Colonic mucosa (tissue), 4 donors: ENCODE results near the gene MED9. TPM values are rescaled to one million over a fixed set of nuclear protein-coding genes. Genes with fewer than 3 reads are reported as not detected.
"Not testable (repeated sequence)": the region's sequence is repeated elsewhere in the genome, so short reads cannot be mapped to it uniquely, and the experiment has no call there.

Source experiments
- DNase-seq: peaks from one replicate; pipeline ENCODE4 v3.0.0-alpha.2; 2020
- H3K27ac ChIP-seq: fragments of 200-600 bp; one replicate; pipeline ENCODE4 v1.8.0; 2021
- H3K27me3 ChIP-seq: fragments of 200-600 bp; one replicate; pipeline ENCODE4 v1.8.0; 2021
- H3K36me3 ChIP-seq: fragments of 200-600 bp; one replicate; pipeline ENCODE4 v1.8.0; 2021
- H3K4me1 ChIP-seq: fragments of 200-600 bp; one replicate; pipeline ENCODE4 v1.8.0; 2021; ENCODE audit warnings: mild to moderate bottlenecking
- H3K4me3 ChIP-seq: fragments of 200-600 bp; one replicate; pipeline ENCODE4 v1.8.0; 2021
- H3K9ac ChIP-seq, 2 donors: one replicate each; pipeline ENCODE4 v1.7.0; 2013; ENCODE audit warnings: control low read depth in 2 of 2, low read depth in 2 of 2, low read length in 2 of 2
- H3K9me3 ChIP-seq: fragments of 200-600 bp; one replicate; pipeline ENCODE4 v1.8.0; 2021
- intact Hi-C: fragments of 100-400 bp; cut with DNase I; formaldehyde crosslinking; loops from one replicate; pipeline ENCODE4 v1.14.1; 2022
- total RNA-seq, 2 donors: library from RNA; stranded (reverse); fragmentation: NEBNext Ultra II Directional in 1 of 2; extraction: Animal tissue kit (Norgen Biotek cat#: 25700) in 1 of 2; gene quantifications; one replicate each; pipeline ENCODE4 v1.2.1, GENCODE V29; 2021
- TF ChIP-seq, protein P1 (sequence below): fragments of 200-600 bp; IDR thresholded peaks from one replicate; pipeline ENCODE4 v1.8.0; 2022; ENCODE audit warnings: antibody characterized with exemption, mild to moderate bottlenecking
- donor health status: healthy.
- donor health status: DM: no; HTN: no; CAD: no.
- donor health status: DM: no; HTN: no; CAD: no.

The MED9 gene
- total RNA-seq, 2 donors from 2014 or later, result 15.3 to 23.8 TPM

DNA sequence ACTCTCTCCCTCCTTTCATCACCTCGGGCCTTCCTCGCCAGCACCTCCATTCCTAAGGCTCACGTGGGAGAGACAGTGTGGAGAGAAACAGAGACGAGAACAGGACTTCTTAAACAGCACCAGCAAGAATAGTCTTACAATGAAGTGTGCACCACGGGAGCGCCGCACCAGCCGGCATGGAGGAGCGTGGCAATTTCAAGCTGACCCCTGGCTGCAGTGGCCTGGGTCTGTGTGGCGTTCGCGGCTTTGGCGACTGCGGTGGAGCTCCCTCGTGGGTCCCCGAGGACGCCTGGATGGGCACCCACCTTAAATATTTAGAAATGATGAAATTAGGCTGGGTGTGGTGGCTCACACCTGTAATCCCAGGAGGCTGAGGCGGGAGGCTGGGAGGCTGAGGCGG, 20.5 kb upstream of the MED9 start:
- Histone ChIP-seq H3K4me1 (no peaks in the 10 kb centered on the region), H3K4me3 (no peak overlapping the region), H3K9ac (no peak overlapping the region), H3K27ac (no peak overlapping the region), H3K27me3 (no peaks in the 10 kb centered on the region), H3K36me3 (no peaks in the 10 kb centered on the region), H3K9me3 (no peaks in the 10 kb centered on the region)
- no peak for DNase-seq
- intact Hi-C loops, result no loop called here
- TF ChIP-seq, protein P1, sequence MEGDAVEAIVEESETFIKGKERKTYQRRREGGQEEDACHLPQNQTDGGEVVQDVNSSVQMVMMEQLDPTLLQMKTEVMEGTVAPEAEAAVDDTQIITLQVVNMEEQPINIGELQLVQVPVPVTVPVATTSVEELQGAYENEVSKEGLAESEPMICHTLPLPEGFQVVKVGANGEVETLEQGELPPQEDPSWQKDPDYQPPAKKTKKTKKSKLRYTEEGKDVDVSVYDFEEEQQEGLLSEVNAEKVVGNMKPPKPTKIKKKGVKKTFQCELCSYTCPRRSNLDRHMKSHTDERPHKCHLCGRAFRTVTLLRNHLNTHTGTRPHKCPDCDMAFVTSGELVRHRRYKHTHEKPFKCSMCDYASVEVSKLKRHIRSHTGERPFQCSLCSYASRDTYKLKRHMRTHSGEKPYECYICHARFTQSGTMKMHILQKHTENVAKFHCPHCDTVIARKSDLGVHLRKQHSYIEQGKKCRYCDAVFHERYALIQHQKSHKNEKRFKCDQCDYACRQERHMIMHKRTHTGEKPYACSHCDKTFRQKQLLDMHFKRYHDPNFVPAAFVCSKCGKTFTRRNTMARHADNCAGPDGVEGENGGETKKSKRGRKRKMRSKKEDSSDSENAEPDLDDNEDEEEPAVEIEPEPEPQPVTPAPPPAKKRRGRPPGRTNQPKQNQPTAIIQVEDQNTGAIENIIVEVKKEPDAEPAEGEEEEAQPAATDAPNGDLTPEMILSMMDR, result no peak

DNA sequence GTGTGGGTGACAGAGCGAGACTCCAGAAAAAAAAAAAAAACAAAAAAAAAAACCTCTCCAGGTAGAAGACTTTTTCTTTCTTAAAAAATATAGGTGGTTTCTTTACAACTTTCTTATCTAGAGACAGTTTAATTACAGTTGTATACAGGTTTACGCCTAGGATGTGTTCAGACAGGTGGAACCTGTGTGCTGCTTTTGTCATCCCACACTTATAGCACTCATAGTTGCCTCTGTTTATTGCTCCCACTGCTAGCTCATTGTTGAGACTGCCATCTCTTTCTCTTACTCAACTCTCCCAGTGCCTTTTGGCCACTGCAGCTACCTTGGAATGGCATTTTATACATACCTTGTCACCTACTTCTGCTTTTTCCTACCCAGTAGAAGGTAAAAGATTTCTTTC, 19.1 kb upstream of the MED9 start:
- no peak overlapping the region for H3K27ac ChIP-seq
- intact Hi-C loops, result no loop called here

DNA sequence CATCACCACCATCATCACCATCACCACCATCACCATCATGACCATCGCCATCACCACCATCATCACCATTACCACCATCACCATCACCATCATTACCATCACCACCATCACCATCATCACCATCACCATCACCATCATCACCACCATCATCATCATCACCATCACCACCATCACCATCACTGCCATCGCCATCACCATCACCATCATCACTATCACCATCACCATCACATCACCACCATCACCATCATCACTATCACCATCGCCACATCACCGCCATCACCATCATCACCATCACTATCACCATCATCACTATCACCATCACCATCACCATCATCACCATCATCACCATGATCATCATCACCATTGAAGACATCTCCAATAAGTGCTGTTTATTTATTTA, 16.8 kb upstream of the MED9 start:
- H3K27me3 ChIP-seq, result no peaks in the 10 kb centered on the region
- no peak overlapping the region for H3K27ac ChIP-seq
- no peak for DNase-seq
- H3K9ac ChIP-seq, result no peak overlapping the region
- TF ChIP-seq, protein P1, result no peak
- H3K4me3 ChIP-seq, result no peak overlapping the region
- no peaks in the 10 kb centered on the region for H3K4me1 ChIP-seq
- no peaks in the 10 kb centered on the region for H3K36me3 ChIP-seq
- intact Hi-C loops, result no loop called here
- no peaks in the 10 kb centered on the region for H3K9me3 ChIP-seq

More for the DNA sequence above, 19.1 kb upstream of the MED9 start:
- H3K9ac ChIP-seq, result no peak overlapping the region
- no peaks in the 10 kb centered on the region for H3K4me1 ChIP-seq
- no peak for DNase-seq
- H3K9me3 ChIP-seq, result no peaks in the 10 kb centered on the region
- H3K27me3 ChIP-seq, result no peaks in the 10 kb centered on the region
- no peaks in the 10 kb centered on the region for H3K36me3 ChIP-seq
- TF ChIP-seq, protein P1, result no peak
- H3K4me3 ChIP-seq, result no peak overlapping the region

GRCh38 chr17:17462048-17462824, 14.6 kb upstream of the MED9 start:
- no peak for DNase-seq
- intact Hi-C loops, result no loop called here
- Histone ChIP-seq H3K9me3 (no peaks in the 10 kb centered on the region), H3K36me3 (no peaks in the 10 kb centered on the region), H3K27ac (no peak overlapping the region), H3K4me3 (no peak overlapping the region), H3K27me3 (no peaks in the 10 kb centered on the region), H3K9ac (no peak overlapping the region), H3K4me1 (no peaks in the 10 kb centered on the region)
- TF ChIP-seq, protein P1, result no peak

GRCh38 chr17:17463821-17464220, 13.0 kb upstream of the MED9 start:
- Histone ChIP-seq H3K36me3 (no peaks in the 10 kb centered on the region), H3K27me3 (no peaks in the 10 kb centered on the region), H3K9me3 (no peaks in the 10 kb centered on the region), H3K4me1 (peaks cover 5% of the 10 kb centered on the region), H3K27ac (no peak overlapping the region), H3K4me3 (no peak overlapping the region), H3K9ac (no peak overlapping the region)
- intact Hi-C loops, result no loop called here
- TF ChIP-seq, protein P1, result no peak
- no peak for DNase-seq

DNA sequence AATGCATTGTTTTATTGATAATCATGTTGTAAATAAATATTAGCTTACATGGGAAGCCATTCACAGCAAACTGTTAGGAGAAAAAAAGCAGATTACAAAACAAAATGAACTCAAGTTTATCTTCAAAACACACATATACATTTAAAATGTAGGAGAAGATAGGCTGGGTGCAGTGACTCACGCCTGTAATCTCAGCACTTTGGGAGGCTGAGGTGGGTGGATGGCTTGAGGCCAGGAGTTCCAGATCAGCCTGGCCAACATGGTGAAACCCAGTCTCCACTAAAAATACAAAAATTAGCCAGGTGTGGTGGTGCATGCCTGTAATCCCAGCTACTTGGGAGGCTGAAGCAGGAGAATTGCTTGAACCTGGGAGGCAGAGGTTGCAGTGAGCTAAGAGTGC, 10.9 kb upstream of the MED9 start:
- intact Hi-C loops, result not testable (repeated sequence)

More for the DNA sequence above, 10.9 kb upstream of the MED9 start:
- H3K9me3 ChIP-seq, H3K4me3 ChIP-seq, H3K27me3 ChIP-seq, H3K27ac ChIP-seq, H3K4me1 ChIP-seq, H3K36me3 ChIP-seq, H3K9ac ChIP-seq, DNase-seq: not testable (repeated sequence)
